Ovary (tissue), 3 donors: ENCODE measurements around the gene NMT2.

ENCODE experiments used
- CTCF ChIP-seq, 3 donors: fragments of 450-650 bp in 2 of 3; fragments of 200-600 bp in 1 of 3; IDR thresholded peaks; one replicate each; pipeline versions ENCODE4 v1.5.1 to v1.8.0; 2016 to 2022; ENCODE audit warnings: antibody characterized with exemption in 3 of 3, mild to moderate bottlenecking in 1 of 3
- EP300 ChIP-seq: sonication (generic); formaldehyde crosslinking; IDR thresholded peaks from one replicate; pipeline ENCODE4 v1.6.1; 2017; ENCODE audit warnings: antibody characterized with exemption
- POLR2A ChIP-seq: fragments of 450-650 bp; IDR thresholded peaks from one replicate; pipeline ENCODE4 v1.6.1; 2017; ENCODE audit warnings: antibody characterized with exemption, mild to moderate bottlenecking, moderate library complexity
- donor health status: DM: no; HTN: no; CAD: no.

- TF ChIP-seq CTCF (IDR thresholded peaks at IDR 0.05) (peak; percentile 46 to 70 (median 50)), POLR2A (no peak), EP300 (no peak)
These were observed 62.0 kb downstream of the NMT2 start for GRCh38 chr10:15106352-15107013.
